HepG2 (cell line): ENCODE data around the gene ZBTB34. TPM values are rescaled to one million over a fixed set of nuclear protein-coding genes. Genes with fewer than 3 reads are reported as not detected.

Experiments
- ATAC-seq: fragments of 200-7000 bp; cut with Tn5 transposase; 3 replicates; pipeline ENCODE4 v1.9.1; 2020; ENCODE audit warnings: mild to moderate bottlenecking, moderate library complexity
- BruUV-seq: library from RNA; stranded (reverse); fragments of 400-500 nt; replicated peaks from 2 replicates; lab custom pipeline; 2021; lab: Mats Ljungman, UMichigan
- CTCF ChIA-PET: fragments of 300-600 bp; formaldehyde crosslinking; extraction: SDS; loops from one replicate; lab custom pipeline; 2021; ENCODE audit warnings: low total read pairs, inconsistent platforms, low intra/inter-chr PET ratio; lab: Yijun Ruan, JAX
- POLR2A ChIA-PET: fragments of 350-600 bp; sonication (Branson Sonifier 250); formaldehyde crosslinking; loops from one replicate; lab custom pipeline; 2020; ENCODE audit warnings: antibody characterized with exemption, inconsistent platforms; lab: Yijun Ruan, JAX
- DNase-seq: peaks from one replicate; pipeline ENCODE4 v3.0.0-alpha.2; 2015; ENCODE audit warnings: low spot score
- FAIRE-seq: peaks from 3 replicates; lab custom pipeline; 2011; peaks lifted over from hg19 to GRCh38; lab: Jason Lieb, UNC
- H2AFZ ChIP-seq: one replicate; pipeline ENCODE4 v1.6.1; 2011; ENCODE audit warnings: low read length, inconsistent platforms
- H3K27ac ChIP-seq: fragments of 300-600 bp; 3 replicates; pipeline ENCODE4 v1.8.0; 2011; ENCODE audit warnings: mixed run types, mild to moderate bottlenecking, mixed read lengths, low read length, inconsistent platforms; ENCODE audit not compliant: insufficient read depth; ENCODE audit errors: extremely low read length
- H3K27me3 ChIP-seq, 2 experiments: fragments of 200-600 bp in 1 of 2; 2 replicates in 1 of 2; 3 replicates in 1 of 2; pipeline versions ENCODE4 v1.6.0 to v1.8.0; 2011; ENCODE audit warnings: low read length in 2 of 2, mild to moderate bottlenecking in 2 of 2, moderate library complexity in 2 of 2, inconsistent platforms in 1 of 2; ENCODE audit not compliant: insufficient read depth in 2 of 2, control insufficient read depth in 1 of 2
- H3K36me3 ChIP-seq, 2 experiments: fragments of 200-600 bp in 1 of 2; replicated peaks in 1 of 2; 2 replicates in 1 of 2; 3 replicates in 1 of 2; pipeline versions ENCODE4 v1.5.1 to v1.8.0; 2011; ENCODE audit warnings: low read length in 2 of 2, inconsistent platforms in 1 of 2; ENCODE audit not compliant: insufficient read depth in 2 of 2, control insufficient read depth in 1 of 2
- H3K4me1 ChIP-seq: 2 replicates; pipeline ENCODE4 v1.5.1; 2012; ENCODE audit warnings: low read length, inconsistent platforms; ENCODE audit not compliant: insufficient read depth
- H3K4me2 ChIP-seq: 2 replicates; pipeline ENCODE4 v1.6.0; 2011; ENCODE audit warnings: low read depth, low read length, inconsistent platforms
- H3K4me3 ChIP-seq, 3 experiments: fragments of 200-600 bp in 1 of 3; sonication (generic), shearing (Covaris generic) in 1 of 3; replicated peaks in 1 of 3; 2 replicates each; pipeline ENCODE4 v1.5.1; 2011 to 2016; ENCODE audit warnings: low read length in 3 of 3, inconsistent platforms in 2 of 3, low read depth in 2 of 3, mild to moderate bottlenecking in 2 of 3, control low read depth in 1 of 3, mixed read lengths in 1 of 3; ENCODE audit not compliant: insufficient read depth in 1 of 3
- H3K79me2 ChIP-seq: one replicate; pipeline ENCODE4 v1.6.1; 2011; ENCODE audit warnings: low read length, inconsistent platforms; ENCODE audit not compliant: insufficient read depth
- H3K9ac ChIP-seq: 2 replicates; pipeline ENCODE4 v1.6.0; 2011; ENCODE audit warnings: mild to moderate bottlenecking, low read depth, low read length, inconsistent platforms; ENCODE audit not compliant: insufficient read depth
- H3K9me3 ChIP-seq: 2 replicates; pipeline ENCODE4 v1.5.1; 2012; ENCODE audit warnings: mild to moderate bottlenecking, low read length
- H4K20me1 ChIP-seq: 2 replicates; pipeline ENCODE4 v1.6.0; 2011; ENCODE audit warnings: inconsistent platforms, mild to moderate bottlenecking, low read length, moderate library complexity; ENCODE audit not compliant: insufficient read depth
- HNRNPH1 ChIP-seq: fragments of 200-400 bp; formaldehyde crosslinking; optimal IDR thresholded peaks from 2 replicates; pipeline ENCODE3; 2017; ENCODE audit warnings: mild to moderate bottlenecking, low read depth, low read length
- KMT2B ChIP-seq: IDR thresholded peaks from 2 replicates; pipeline ENCODE4 v1.6.1; 2016; ENCODE audit warnings: missing genetic modification reagents, missing compliant biosample characterization
- LCORL ChIP-seq, 2 experiments: fragments of 450-650 bp in 1 of 2; sonication (generic) in 1 of 2; formaldehyde crosslinking in 1 of 2; IDR thresholded peaks; 2 replicates each; pipeline versions ENCODE4 v1.5.0 to v1.6.1; 2017 to 2020; ENCODE audit warnings: antibody characterized with exemption in 1 of 2, missing genetic modification reagents in 1 of 2
- MYNN ChIP-seq: sonication (generic); formaldehyde crosslinking; IDR thresholded peaks from 2 replicates; pipeline ENCODE4 v1.4.0; 2020; ENCODE audit warnings: mild to moderate bottlenecking, low read depth, missing genetic modification reagents
- RBAK ChIP-seq: sonication (generic); formaldehyde crosslinking; IDR thresholded peaks from 2 replicates; pipeline ENCODE4 v1.5.1; 2020; ENCODE audit warnings: mild to moderate bottlenecking, missing genetic modification reagents
- TOPORS ChIP-seq: sonication (generic); formaldehyde crosslinking; IDR thresholded peaks from 2 replicates; pipeline ENCODE4 v1.8.0; 2023; ENCODE audit warnings: mild to moderate bottlenecking, missing genetic modification reagents
- ZNF788 ChIP-seq: sonication (generic); formaldehyde crosslinking; IDR thresholded peaks from 2 replicates; pipeline ENCODE4 v1.5.0; 2020; ENCODE audit warnings: mild to moderate bottlenecking, missing genetic modification reagents, borderline replicate concordance
- WGBS: methylation state at CpG from one replicate; pipeline ENCODE4 v1.1.6; 2017; ENCODE audit warnings: low lambda C conversion rate; 5-methylcytosine and 5-hydroxymethylcytosine counted together
- in situ Hi-C: cut with HindIII; loops from 2 replicates; pipeline ENCODE4 v1.10.0; 2017; ENCODE audit warnings: low pct_unique_long_range_greater_than_20kb; ENCODE audit not compliant: extremely low pct_ligation_motif_present
- intact Hi-C: fragments of 100-400 bp; cut with micrococcal nuclease; formaldehyde crosslinking; loops from one replicate; pipeline ENCODE4 v1.10.0; 2022; ENCODE audit not compliant: unreplicated experiment
- polyA plus RNA-seq, 8 experiments: library from polyadenylated mRNA; depleted of rRNA in 3 of 8; stranded (reverse) in 7 of 8; unstranded in 1 of 8; fragments of >200 nt; fragmentation: Illumina TruSeq in 4 of 8; extraction: Trizol in 4 of 8; gene quantifications; 2 replicates each; pipeline versions ENCODE4 v1.2.1 to v1.2.3, GENCODE V29; 2011 to 2016; ENCODE audit warnings: low read depth in 4 of 8, missing spikeins in 1 of 8, mixed read lengths in 1 of 8; ENCODE audit not compliant: insufficient read depth in 1 of 8
- total RNA-seq, 5 experiments: library from RNA; depleted of rRNA; stranded (reverse); fragments of >200 nt; fragmentation: Illumina TruSeq; extraction: Trizol; gene quantifications; 2 replicates each; pipeline ENCODE4 v1.2.3, GENCODE V29; 2016; ENCODE audit warnings: low read depth in 1 of 5
- TF ChIP-seq, protein P1 (sequence below): fragments of 450-650 bp; IDR thresholded peaks from 2 replicates; pipeline ENCODE4 v1.6.1; 2017
- TF ChIP-seq, protein P2 (sequence below): sonication (generic); formaldehyde crosslinking; conservative IDR thresholded peaks from 2 replicates; pipeline ENCODE4 v1.4.0; 2020; ENCODE audit warnings: mild to moderate bottlenecking, missing genetic modification reagents, moderate library complexity
- TF ChIP-seq, protein P3 (sequence below), 2 experiments: fragments of 450-650 bp in 1 of 2; sonication (generic) in 1 of 2; formaldehyde crosslinking; IDR thresholded peaks; 2 replicates each; pipeline versions ENCODE4 v1.5.0 to v1.8.0; 2020 to 2022; ENCODE audit warnings: mild to moderate bottlenecking in 1 of 2, missing genetic modification reagents in 1 of 2
- TF ChIP-seq, protein P4 (sequence below): IDR thresholded peaks from 2 replicates; pipeline ENCODE4 v1.6.1; 2016

The ZBTB34 gene
- total and polyA plus RNA-seq, 2 of the 13 experiments (the other 11 are each of a cell fraction or from before 2014, with no cell fraction given), result 5.9 to 8.7 TPM

DNA sequence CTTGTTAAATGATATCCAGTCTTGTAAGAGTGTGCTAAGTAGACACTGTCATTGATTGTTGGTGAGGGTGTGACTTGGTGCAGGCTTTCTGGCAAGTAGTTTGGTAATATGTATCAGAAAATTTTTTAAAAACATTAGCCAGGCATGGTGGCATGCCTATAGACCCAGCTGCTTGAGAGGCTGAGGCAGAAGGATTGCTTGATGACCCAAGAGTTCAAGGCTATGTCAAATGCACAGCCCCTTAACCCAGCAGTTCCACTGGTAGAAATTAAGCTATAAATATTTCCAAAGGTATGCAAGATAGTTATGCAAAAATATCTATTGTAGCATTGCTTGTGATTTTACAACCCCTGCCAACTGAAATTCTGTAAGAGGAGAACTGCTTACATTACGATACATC is 31.4 kb upstream of the ZBTB34 start (continued):
- TF ChIP-seq, protein P1, sequence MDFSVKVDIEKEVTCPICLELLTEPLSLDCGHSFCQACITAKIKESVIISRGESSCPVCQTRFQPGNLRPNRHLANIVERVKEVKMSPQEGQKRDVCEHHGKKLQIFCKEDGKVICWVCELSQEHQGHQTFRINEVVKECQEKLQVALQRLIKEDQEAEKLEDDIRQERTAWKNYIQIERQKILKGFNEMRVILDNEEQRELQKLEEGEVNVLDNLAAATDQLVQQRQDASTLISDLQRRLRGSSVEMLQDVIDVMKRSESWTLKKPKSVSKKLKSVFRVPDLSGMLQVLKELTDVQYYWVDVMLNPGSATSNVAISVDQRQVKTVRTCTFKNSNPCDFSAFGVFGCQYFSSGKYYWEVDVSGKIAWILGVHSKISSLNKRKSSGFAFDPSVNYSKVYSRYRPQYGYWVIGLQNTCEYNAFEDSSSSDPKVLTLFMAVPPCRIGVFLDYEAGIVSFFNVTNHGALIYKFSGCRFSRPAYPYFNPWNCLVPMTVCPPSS, result no peak
- TF ChIP-seq, protein P2, sequence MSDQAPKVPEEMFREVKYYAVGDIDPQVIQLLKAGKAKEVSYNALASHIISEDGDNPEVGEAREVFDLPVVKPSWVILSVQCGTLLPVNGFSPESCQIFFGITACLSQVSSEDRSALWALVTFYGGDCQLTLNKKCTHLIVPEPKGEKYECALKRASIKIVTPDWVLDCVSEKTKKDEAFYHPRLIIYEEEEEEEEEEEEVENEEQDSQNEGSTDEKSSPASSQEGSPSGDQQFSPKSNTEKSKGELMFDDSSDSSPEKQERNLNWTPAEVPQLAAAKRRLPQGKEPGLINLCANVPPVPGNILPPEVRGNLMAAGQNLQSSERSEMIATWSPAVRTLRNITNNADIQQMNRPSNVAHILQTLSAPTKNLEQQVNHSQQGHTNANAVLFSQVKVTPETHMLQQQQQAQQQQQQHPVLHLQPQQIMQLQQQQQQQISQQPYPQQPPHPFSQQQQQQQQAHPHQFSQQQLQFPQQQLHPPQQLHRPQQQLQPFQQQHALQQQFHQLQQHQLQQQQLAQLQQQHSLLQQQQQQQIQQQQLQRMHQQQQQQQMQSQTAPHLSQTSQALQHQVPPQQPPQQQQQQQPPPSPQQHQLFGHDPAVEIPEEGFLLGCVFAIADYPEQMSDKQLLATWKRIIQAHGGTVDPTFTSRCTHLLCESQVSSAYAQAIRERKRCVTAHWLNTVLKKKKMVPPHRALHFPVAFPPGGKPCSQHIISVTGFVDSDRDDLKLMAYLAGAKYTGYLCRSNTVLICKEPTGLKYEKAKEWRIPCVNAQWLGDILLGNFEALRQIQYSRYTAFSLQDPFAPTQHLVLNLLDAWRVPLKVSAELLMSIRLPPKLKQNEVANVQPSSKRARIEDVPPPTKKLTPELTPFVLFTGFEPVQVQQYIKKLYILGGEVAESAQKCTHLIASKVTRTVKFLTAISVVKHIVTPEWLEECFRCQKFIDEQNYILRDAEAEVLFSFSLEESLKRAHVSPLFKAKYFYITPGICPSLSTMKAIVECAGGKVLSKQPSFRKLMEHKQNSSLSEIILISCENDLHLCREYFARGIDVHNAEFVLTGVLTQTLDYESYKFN (CRISPR knock-in tag), result no peak
- TF ChIP-seq RBAK (CRISPR knock-in tag) (no peak), LCORL (IDR thresholded peaks at IDR 0.05) (no peak), LCORL (CRISPR knock-in tag; IDR thresholded peaks at IDR 0.05) (no peak)
- TF ChIP-seq, protein P3, sequence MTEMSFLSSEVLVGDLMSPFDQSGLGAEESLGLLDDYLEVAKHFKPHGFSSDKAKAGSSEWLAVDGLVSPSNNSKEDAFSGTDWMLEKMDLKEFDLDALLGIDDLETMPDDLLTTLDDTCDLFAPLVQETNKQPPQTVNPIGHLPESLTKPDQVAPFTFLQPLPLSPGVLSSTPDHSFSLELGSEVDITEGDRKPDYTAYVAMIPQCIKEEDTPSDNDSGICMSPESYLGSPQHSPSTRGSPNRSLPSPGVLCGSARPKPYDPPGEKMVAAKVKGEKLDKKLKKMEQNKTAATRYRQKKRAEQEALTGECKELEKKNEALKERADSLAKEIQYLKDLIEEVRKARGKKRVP (CRISPR knock-in tag; IDR thresholded peaks at IDR 0.05), result no peak

DNA sequence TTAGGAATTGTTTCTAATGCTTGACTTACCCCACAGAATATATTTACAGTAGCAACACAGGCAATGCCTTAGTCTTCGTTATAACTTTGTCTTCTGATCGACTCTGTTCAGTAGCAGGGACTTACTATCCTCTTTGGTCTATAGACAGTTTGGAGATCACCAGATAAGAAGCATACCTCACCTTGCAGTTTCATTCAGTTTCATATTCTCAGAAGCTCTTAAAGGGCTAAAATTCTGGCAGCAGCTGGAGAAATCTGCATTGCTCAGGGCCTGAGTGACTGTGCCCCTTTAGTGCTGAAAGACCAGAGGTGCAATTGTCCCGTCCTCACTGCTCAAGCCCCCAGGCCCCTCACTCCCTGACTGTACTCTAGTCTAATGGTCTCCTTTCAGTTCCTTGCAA is 29.6 kb upstream of the ZBTB34 start:
- TF ChIP-seq TOPORS (no peak), MYNN (CRISPR knock-in tag) (no peak), HNRNPH1 (no peak), ZNF788 (CRISPR knock-in tag) (no peak), KMT2B (CRISPR knock-in tag) (no peak)
- TF ChIP-seq, protein P4, sequence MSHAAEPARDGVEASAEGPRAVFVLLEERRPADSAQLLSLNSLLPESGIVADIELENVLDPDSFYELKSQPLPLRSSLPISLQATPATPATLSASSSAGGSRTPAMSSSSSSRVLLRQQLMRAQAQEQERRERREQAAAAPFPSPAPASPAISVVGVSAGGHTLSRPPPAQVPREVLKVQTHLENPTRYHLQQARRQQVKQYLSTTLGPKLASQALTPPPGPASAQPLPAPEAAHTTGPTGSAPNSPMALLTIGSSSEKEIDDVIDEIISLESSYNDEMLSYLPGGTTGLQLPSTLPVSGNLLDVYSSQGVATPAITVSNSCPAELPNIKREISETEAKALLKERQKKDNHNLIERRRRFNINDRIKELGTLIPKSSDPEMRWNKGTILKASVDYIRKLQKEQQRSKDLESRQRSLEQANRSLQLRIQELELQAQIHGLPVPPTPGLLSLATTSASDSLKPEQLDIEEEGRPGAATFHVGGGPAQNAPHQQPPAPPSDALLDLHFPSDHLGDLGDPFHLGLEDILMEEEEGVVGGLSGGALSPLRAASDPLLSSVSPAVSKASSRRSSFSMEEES (CRISPR knock-in tag), result no peak
- in situ Hi-C loops, result no loop called here
- no TSS peak for BruUV-seq
- Histone ChIP-seq H3K9ac (no peak overlapping the region), H3K79me2 (peaks cover 7% of the 10 kb centered on the region), H3K36me3 (peaks cover 18 to 29% of the 10 kb centered on the region in 2 experiments; a peak in 4 of 5 replicates), H3K4me2 (no peak overlapping the region), H3K27ac (no peak overlapping the region), H3K27me3 (no peaks in the 10 kb centered on the region), H3K4me3 (no peak overlapping the region), H3K9me3 (no peaks in the 10 kb centered on the region), H2AFZ (no peak overlapping the region), H3K4me1 (peaks cover 35% of the 10 kb centered on the region), H4K20me1 (no peaks in the 10 kb centered on the region)
- CTCF ChIA-PET, result no interaction called here
- FAIRE-seq (no peak), ATAC-seq (no peak), DNase-seq (no peak)
- WGBS, result 75% methylated on average over 3 of the region's 3 CpGs
- intact Hi-C loops, result no loop called here
- POLR2A ChIA-PET, result interaction anchor here (1.2 kb wide), 1 partner anchor 26 kb away, joined by 3 read pairs; the partner anchor contains the start of gene ZBTB43
